HL-60/S4 (cell line): ENCODE data around the gene PAX9.

ENCODE experiments used
- in situ Hi-C: fragments of 300-500 bp; cut with MboI; formaldehyde crosslinking; loops from 2 replicates; pipeline ENCODE4 v1.14.3; 2022; ENCODE audit warnings: low sequenced_read_pairs

Gene PAX9

GRCh38 chr14:36724162-36724561 lies 62.5 kb downstream of the PAX9 start:
- in situ Hi-C loops, result no loop called here

- in situ Hi-C loops, result no loop called here
Measured at GRCh38 chr14:36726128-36726527, 64.5 kb downstream of the PAX9 start.
